GM21360 (cell line): Measurements from ENCODE around the gene GPD1.

Experiments
- ATAC-seq: cut with Tn5 transposase; IDR thresholded peaks from one replicate; pipeline ENCODE4 v1.9.1; 2021; ENCODE audit warnings: mild to moderate bottlenecking, moderate library complexity; ENCODE audit not compliant: unreplicated experiment

The GPD1 gene

DNA sequence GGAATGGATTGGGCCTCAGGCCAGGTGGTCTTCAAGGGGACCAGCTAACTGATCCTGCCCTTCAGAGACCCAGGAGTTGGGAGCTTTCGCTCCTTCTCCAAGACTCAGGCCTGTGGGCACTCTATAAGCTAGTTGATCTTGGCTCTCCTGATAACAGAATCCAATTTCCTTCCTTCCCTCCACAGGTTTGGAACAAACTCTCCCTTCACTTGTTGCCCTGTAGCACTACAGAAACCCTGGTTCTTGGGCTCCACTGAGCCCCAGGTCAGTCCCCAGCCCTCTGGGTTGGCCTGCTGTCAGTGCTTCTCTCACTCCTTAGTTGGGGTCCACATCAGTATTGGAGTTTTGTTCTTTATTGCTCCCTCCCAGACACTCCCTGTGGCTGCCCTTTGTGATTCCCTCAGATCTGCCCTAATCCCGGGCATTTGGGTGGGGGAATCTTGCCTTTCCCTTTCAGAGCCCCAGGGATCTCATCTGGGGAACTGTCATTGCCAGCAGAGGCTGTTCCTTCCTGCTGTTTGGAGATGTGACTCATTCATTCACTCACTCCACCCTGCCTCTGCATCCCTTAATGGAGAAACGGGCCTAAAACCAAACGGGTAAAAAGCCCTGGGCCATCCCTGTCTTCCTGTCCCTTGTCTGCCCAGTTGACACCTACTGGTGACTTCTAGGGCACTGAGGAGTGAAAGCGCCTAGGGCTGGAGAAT lies 4.4 kb upstream of the GPD1 start:
- no peak for ATAC-seq

DNA sequence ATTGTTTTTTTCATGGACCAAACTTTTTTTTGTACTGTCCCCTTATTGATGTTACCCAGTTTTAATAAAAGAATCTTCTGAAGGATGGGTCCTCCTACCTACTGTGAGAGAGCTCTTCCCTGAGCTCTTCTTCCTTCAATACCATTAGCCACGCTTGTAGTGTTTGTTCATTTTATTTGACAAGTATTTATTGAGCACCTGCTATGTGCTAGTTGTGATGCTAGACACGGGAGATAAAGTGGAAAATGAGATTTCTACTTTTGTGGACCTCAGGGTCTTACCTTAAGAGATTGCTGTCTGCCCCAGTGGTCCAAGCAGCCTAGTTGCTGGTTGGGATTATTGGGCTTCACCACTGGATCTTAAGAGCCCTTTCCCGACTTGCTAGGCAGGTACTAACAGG lies 3.2 kb upstream of the GPD1 start:
- ATAC-seq = no peak

DNA sequence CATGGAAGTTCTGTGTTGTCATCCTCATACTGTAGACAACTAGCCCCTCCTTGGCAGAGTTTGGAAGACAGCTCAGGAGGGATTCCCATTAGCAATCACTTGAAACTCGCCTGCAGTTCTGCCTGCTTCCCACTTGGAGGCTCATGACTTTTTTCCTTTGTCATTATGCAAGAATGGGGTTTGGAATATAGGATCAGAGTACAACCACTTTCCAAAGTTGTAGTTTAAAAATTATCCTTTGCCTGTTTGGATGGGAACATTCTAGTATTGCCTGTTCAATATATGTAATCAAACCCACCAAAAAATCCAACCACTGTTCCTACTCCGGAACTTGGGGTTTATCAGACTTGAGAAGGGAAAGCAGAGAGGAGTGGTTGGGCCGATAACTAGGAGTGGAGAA lies 2.1 kb upstream of the GPD1 start:
- ATAC-seq = no peak

DNA sequence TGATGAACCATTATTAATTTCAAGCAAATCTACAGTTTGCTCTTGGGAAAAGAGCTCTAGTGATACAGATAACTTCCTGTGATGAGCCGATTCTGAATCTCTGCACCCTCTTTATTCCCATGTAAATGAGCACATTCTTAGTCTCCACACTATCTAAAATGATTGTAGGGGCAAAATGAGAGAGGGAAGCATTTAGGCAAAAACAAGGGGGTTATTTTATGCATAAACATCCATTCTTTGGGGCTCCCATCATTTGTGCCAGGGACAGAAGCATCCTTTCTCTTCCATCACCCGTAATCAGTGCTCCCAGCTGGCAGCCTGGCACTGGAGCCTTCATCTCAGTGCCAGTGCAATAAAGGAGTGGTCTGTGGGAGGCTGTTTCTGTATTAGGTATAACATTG lies 1.7 kb upstream of the GPD1 start:
- no peak for ATAC-seq

DNA sequence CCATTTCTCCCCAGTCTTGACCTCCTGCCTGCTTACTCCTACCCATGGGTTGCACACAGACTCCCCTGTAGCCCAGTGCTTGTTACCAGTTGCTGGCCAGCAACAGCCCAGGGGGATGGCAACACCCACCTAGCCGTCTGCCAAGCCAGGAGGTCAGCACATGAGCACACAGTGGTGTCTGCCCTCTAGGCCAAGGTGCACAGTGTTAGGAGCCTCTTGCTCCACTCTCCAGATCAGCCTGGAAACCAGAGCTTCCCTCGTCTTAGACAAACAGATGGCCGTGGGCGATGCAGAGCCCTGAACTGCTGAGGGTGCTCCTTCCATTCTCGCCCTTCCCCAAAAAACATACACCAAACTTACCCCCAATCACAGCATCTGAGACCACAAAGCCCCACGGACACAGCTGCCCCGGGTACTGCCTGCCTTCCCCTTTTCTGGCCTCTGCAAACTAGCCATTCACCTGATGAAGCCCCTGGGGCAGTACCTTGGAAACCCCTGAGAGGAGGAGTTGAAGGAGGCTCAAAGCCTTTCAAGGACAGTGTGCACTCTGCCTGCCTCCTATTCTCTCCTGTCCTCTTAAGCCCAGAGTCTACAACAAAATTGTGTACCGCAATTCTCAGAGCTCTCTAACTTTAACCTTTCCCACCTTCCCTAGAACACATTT lies 1.0 kb upstream of the GPD1 start:
- no peak for ATAC-seq

DNA sequence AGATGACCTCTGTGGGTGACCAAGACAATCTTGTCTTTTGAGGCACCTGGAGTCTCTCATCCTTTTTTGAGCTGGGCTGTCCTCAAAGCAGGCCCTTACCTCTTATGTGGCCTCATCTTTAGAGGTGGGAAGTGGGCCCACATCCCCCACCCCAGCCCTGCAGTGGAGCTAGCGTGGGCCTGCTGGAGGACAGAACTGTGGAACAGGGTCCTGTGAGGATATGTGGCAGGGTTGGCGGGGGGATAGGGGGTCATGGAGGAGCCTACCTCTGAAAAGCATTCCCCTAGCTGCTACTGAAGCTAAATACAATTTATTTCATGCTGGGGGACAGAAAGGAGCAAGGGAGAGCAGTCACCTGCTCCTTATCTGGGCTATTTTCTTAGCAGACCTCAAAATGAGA lies 457 bp upstream of the GPD1 start:
- ATAC-seq = no peak

DNA sequence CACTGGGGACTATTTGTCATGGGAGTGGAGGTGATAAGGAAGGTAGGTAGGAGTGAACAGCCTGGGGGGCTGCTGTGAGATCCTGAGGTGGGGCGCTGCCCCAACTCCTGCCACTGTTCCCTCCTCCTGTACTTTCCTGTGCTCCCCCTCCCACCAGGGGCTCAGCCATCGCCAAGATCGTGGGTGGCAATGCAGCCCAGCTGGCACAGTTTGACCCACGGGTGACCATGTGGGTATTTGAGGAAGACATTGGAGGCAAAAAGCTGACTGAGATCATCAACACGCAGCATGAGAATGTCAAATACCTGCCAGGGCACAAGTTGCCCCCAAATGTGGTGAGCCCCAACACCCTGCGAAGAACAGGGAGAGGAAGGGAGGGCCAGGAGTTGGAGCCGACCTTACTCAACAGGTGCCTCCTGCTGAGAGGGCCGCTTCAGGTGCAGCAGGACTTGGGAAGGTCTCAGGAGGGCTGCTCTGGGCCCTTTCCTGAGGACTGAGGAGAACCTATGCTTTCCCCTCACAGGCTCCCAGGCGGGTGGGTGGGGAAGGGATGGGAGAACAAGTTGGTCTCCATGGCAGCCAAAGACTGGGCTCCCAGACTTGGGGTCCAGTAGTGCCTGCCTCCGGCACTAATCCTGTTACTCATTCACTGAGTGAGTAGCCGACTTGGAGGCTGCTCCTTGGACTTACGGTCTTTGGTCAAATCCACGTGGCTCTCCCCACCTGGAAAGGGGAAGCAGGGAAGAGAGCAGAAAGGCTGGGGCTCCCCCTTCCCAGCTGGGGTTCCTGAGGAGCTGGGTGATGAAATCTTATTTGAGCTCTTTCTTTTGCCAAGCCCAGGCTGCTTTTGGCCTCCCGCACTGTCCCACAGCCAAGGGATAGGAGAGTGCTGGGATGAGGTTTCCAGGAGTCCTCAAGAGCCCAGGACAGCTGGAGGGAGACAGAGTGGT lies 884 bp downstream of the GPD1 start:
- ATAC-seq = no peak

DNA sequence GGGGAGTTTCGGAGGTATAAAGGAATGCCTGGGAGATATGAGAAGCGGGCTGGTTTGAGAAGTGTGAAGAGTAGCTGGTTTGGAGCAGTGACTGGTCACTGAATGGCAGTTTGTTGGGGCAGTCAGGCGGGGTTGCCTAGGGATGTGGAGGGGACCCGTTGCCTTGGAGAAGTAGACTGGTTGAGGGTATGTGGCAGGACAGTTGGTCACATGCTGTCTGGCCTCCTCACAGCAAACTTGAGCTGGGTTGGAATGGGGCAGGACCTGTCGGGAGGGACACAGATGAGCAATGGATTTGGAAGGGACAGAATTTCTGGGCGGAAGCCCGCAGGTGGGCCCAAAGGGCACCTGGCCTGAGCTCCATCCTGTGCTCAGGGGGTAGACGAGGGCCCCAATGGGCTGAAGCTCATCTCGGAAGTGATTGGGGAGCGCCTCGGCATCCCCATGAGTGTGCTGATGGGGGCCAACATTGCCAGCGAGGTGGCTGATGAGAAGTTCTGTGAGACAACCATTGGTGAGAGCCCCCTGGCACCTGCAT lies 2.2 kb downstream of the GPD1 start:
- no peak for ATAC-seq

DNA sequence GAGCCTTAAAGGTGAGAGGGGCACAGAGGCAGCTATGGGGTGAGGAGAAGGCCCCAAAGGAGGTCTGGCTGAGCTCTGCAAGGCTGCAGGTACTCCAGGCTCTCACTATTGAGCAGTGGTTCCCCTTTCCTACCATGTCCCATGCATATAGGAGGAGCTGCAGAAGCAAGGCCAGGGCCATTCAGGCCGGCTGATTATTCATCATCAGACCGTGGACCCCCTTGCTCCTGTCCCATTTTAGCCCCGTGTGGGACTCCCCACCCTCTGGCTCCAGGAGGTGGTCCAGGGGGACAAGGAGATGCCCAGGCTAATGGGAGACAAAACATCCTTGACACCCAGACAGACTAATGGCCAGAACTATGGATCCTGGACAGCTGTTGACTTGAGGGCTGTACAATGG lies 3.1 kb downstream of the GPD1 start:
- ATAC-seq = no peak

DNA sequence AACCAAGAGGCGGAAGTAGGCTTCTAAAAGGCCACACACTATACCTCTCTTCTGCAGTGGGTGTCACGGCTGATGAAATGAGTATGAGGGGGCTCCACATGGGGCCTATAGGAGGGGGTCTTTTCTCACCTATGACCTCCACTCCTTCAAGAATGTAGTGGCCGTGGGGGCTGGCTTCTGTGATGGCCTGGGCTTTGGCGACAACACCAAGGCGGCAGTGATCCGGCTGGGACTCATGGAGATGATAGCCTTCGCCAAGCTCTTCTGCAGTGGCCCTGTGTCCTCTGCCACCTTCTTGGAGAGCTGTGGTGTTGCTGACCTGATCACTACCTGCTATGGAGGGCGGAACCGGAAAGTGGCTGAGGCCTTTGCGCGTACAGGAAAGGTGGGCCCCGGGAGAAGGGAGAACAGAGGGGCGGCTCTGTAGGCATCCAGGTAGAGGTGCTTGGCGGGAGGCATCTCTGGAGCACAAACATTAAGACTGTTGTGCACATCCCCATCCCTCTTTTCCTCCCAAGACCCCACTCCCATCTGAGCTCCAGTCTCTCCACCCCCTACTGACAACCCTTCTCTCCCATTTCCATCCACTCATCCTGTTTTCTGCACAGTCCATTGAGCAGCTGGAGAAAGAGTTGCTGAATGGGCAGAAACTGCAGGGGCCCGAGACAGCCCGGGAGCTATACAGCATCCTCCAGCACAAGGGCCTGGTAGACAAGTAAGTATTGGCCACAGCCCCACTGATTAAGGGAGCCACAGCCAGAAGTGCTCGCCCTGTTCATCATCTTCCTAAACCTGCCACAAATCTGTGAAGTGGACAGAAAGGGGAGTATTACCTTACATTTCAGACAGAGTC lies 3.8 kb downstream of the GPD1 start:
- no peak for ATAC-seq

DNA sequence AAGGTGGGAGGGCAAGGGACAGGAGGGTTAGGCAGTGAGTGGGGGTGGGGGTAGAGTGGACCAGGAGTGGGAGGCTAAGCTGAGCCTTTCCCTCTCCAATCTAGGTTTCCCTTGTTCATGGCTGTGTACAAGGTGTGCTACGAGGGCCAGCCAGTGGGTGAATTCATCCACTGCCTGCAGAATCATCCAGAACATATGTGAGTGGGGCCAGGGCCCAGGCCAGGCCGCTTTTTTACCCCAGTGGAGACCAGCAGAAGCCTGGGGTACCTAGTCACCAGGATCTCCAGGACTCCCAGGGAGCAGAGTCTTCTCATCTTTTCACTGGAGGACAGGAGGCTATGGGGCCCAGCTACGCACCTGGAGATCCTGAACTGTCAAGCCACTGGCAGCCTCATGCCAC lies 5.5 kb downstream of the GPD1 start:
- no peak for ATAC-seq

DNA sequence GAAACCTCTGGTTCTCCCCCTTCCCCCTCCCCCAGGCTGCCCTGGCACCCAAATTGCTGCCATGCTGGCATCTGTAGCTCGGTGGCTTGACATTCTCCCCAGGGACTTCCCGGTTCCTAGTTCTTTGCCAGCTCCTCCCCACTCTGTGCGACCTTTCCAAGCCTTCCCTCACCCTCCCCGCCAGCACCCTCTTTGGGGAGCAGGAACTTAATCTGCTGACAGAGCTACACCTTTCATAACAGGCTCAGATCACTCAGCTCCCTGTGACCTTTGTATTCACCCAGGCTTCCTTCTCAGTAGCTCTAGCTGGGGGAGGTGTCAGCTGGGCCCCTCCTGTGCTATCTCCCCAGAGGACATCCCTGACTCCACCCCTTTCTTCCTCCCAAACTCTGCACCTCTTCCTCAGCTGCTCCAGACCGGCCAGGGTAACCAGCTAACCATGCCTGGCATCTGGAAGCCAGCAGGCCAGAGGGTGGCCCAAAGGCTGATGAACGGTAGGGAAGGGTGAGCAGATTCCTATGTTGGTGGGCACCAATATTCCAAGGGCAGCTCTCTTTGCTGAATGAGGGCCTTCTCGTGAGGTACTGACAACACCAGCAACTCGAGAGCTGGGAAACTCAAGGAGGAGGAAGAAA lies 6.4 kb downstream of the GPD1 start:
- ATAC-seq = no peak

DNA sequence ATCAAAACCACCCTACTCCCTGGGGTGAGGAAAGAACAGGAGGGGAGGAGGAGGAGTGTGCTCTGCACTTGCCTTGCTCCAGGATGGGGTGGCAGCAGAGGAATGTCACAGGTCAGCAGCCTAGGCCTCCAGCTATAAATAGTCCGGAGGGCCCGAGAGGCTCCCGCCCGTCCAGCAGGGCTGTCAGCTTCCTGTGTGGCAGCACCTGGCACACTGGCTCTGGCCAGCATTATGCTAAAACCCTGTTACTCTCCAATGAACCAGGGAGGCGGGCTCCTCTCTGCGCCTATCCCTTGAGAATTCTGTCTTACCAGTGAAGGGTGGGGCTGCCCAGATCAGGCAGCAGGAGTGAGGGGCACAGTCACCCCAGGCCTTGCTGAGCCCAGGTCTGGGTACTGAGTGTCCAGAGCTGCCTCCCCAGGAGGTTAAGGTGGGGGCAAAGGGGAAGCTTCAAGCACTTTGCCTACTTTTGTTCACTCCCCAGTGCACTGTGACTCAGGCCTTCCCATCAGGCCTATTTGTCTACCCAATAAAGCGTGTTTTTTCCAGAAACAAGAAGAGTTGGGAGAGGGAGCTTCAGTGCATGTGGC lies 7.0 kb downstream of the GPD1 start:
- ATAC-seq = no peak

DNA sequence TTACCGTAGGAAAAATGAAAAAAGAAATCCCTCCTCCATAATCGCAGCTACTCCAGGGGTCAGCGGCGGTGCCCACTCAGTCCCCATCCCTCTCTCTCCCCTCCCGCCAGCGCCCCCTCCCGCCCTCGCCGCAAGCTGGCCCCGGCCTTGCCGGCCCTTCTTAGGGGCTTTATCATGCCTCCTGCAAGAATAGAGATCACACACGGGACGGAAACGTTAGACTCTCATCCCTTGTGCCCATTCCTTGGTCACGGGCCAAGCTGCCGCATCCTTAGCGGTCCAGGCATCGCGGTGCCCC lies 7.5 kb downstream of the GPD1 start:
- peak; percentile 4 for ATAC-seq

DNA sequence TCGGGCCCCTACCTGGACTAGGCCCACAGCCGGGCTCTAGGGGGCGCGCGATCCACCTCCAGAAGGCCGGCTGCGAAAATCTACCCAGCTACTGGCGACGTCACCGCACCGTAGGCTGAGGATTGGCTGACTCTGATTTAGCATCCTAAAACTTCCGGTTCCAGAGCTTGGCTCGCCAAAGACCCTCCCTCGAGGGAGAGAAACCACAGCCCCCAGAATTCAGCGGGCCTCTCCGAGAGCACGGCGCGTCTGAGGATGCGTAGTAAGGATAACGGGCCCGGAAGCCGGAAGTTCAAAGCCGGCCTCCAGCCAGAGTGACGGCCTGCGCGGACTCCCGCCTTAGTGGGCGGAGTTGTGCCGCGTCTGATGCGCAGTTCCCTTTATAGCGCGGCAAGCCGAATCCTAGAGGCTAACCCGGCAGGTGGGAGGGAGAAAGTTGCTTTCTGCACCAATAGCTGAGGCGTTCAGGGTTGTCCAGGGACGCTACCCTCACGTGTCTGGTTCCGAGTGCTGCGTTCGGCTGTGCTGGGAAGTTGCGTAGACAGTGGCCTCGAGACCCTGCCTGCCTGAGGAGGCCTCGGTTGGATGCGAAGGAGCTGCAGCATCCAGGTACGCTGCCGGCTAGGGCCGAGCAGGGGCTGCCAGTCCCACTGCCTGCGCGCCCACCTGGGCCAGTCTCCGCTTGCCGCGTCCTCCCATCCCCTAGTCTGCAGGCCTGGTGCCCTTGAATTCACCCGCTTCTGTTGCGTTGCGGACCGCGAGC lies 8.1 kb downstream of the GPD1 start, which contains the start of gene COX14:
Gene COX14, plus strand, starts transcription at position 544 of the 763 bp plus-strand sequence. CDS start 7,808 bp downstream, outside the sequence.
- ATAC-seq = peak; percentile 77

DNA sequence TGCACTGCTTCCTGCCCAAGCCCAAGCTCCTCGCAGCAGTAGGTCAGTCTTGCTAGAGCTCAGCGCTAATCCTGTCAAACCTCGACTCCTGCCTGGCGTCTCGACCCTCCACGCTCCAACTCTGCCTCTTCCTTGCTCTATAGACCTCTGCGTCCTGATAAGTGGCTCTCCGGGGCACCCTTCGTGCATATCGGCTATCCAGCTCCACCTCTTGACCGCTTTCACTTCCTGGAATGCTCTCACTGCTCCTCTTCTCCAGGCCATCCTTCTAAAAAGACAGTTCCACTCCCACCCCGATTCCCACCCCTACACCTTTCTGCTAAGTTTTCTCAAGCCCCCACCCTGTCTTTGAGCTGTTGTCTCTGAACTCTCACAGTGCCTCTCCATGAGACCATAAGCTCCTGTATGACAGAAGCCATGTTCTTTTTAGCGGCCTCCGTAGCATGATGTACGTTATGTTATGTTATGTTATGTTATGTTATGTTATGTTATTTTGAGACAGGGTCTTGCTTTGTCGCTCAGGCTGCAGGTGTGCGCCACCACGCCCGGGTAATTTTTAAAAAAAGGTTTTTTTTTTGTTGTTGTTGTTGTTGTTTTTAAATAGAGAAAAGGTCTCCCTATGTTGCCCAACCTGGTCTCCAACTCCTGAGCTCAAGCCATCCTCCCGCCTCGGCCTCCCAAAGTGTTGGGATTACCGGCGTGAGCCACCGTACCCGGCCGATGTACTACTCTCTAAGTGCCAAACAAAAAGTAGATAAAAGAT lies 8.8 kb downstream of the GPD1 start:
- ATAC-seq = no peak

DNA sequence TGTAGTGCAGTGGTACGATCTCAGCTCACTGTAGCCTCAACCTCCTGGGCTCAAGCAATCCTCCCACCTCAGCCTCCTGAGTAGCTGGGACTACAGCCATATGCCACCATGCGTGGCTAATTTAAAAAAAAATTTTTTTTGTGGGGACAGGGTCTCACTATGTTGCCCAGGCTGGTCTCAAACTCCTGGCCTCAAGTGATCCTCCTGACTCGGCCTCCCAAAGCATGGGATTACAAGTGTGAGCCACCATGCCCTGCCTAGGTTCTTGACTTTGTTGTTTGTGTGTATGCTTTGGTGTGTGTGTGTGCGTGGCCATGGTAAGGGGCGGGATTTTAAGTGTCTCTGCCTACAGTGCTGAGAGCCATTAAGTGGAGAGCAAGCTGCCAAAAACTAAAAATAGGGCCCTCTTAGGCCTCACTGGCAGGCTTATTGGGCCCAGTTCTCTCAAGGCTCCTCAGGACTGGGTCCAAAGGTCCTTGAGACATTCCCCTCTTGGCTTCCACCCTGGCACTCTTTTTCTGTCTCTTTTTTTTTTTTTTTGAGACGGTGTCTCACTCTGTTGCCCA lies 13.3 kb downstream of the GPD1 start:
- ATAC-seq = no peak

DNA sequence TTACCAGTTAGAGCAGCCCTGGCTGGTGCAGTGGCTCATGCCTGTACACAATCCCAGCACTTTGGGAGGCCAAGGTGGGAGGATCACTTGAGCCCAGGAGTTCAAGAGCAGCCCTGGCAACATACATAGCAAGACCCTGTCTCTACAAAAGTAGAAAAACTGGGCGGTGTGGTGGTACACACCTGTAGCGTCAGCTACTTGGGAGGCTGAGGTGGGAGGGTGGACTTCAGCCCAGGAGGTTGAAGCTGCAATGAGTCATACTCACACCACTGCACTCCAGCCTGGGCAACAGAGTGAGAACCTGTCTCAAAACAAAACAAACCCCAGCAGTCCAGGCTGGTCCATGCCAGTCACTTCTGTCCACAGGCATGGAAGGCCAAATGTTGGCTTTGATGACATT lies 15.6 kb downstream of the GPD1 start:
- no peak for ATAC-seq
